ENCODE measurements around the gene LYPD6B.

Gene LYPD6B

DNA sequence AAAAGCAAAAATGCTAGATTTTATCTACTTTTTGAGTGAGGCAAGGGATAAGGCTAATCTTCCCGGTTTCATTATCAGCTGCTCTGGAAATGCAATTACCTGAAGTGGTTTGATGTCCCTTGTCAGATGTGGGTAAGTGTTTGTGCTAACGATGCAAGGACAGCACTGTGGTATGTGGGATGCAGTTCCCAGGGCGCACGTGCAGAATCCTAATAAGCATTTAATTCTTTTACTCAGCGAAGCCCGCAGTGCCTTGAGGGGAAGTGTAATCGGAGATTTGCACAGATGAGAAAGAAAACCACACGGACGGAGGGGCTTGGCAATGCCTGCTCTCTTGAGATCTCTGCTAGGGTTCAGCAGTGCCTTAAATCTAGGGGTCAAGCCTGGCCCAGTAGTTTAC, 183.4 kb downstream of the LYPD6B start:
- Mint-ChIP-seq H3K9me3 (no peaks in the 10 kb centered on the region), H3K27ac (peak overlapping the region in 1 of 3 experiments; percentile 9), H3K36me3 (ENCODE audit: low read depth) (no peaks in the 10 kb centered on the region), H3K4me3 (no peak overlapping the region), H3K4me1 (peaks cover 28% of the 10 kb centered on the region), H3K27me3 (ENCODE audit: low read depth) (peaks cover 23% of the 10 kb centered on the region)
- TF ChIP-seq, protein P1, sequence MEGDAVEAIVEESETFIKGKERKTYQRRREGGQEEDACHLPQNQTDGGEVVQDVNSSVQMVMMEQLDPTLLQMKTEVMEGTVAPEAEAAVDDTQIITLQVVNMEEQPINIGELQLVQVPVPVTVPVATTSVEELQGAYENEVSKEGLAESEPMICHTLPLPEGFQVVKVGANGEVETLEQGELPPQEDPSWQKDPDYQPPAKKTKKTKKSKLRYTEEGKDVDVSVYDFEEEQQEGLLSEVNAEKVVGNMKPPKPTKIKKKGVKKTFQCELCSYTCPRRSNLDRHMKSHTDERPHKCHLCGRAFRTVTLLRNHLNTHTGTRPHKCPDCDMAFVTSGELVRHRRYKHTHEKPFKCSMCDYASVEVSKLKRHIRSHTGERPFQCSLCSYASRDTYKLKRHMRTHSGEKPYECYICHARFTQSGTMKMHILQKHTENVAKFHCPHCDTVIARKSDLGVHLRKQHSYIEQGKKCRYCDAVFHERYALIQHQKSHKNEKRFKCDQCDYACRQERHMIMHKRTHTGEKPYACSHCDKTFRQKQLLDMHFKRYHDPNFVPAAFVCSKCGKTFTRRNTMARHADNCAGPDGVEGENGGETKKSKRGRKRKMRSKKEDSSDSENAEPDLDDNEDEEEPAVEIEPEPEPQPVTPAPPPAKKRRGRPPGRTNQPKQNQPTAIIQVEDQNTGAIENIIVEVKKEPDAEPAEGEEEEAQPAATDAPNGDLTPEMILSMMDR (IDR thresholded peaks at IDR 0.05; ENCODE audit: unreplicated experiment in 3 of 3): no peak

DNA sequence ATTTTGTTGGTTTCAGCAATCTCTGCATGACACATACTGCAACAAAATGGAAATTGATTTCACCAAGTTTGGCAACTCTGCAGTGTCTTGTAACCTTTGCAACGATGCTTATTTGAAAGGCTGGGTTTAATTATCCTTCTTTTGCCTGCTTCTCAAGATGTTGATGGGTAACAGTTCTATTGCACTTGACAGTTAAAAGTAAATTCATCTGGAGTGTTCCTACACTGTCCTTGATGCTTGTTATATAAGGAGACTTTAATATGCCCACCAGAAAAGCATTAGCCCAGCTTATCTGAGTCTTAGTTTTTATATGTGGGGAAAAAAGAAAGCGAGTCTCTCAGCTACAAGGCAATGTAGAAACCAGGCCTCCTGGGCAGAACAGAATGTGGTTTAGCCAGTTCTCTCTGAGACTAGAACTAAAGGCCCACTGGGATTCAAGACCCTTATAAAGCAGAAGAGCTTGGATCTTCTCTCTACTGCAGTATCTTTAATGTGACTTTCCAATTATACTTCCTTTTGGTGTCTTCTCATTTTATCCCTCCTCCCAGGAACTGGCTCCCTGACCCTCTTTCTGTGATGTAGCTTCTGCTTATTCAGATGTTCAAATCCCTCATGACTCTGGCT, 185.1 kb downstream of the LYPD6B start:
- no peak overlapping the region for H3K4me3 Mint-ChIP-seq
- H3K27ac Mint-ChIP-seq: no peak overlapping the region

DNA sequence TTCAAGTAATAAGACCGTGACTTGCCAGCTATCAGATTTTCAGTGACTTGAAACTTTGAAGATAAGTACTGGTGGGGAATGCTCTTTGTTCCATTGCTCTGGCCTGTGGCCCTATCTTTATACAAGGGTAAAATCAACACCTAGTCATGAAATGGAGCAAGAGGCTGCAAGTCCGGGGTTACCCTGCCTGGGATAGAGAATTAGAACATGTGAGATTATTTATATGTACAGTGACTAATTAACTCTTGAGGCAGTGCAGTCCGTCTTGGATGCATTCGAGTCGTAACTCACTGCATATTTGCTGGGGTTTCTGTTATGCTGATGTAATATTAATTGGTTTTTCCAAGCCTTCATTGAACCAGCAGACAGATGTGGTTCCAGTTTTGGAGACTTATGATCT, 186.0 kb downstream of the LYPD6B start:
- Mint-ChIP-seq H3K27ac (no peak overlapping the region), H3K4me1 (peaks cover 28% of the 10 kb centered on the region), H3K9me3 (no peaks in the 10 kb centered on the region), H3K4me3 (no peak overlapping the region), H3K27me3 (ENCODE audit: low read depth) (peaks cover 23% of the 10 kb centered on the region), H3K36me3 (ENCODE audit: low read depth) (no peaks in the 10 kb centered on the region)
- TF ChIP-seq, protein P1 (IDR thresholded peaks at IDR 0.05; ENCODE audit: unreplicated experiment in 3 of 3): no peak

More for the DNA sequence above, 185.1 kb downstream of the LYPD6B start:
- Mint-ChIP-seq H3K9me3 (no peaks in the 10 kb centered on the region), H3K27me3 (ENCODE audit: low read depth) (peaks cover 23% of the 10 kb centered on the region), H3K4me1 (peaks cover 28% of the 10 kb centered on the region), H3K36me3 (ENCODE audit: low read depth) (no peaks in the 10 kb centered on the region)
- TF ChIP-seq, protein P1 (IDR thresholded peaks at IDR 0.05; ENCODE audit: unreplicated experiment in 3 of 3): no peak

DNA sequence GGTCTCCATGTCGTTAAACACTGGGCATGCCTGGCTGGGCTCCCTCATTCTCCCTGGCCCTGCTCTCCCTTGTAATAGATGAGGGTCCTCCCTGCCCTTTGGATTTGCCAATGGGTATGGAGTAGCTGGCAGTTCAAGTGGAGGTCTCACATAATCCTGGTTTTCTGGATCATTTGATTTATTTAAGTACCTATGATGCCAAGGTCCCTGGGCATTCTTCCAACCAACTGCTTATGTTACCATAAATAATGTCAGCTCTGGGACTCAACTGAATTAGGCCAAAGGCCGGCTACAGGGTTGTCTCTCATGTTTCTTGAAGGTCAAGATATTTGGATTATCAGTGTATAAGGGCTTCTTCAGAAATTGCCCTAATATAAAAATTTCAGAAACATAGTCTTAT, 186.9 kb downstream of the LYPD6B start:
- Mint-ChIP-seq H3K27me3 (ENCODE audit: low read depth) (peaks cover 23% of the 10 kb centered on the region), H3K4me3 (no peak overlapping the region), H3K36me3 (ENCODE audit: low read depth) (no peaks in the 10 kb centered on the region), H3K4me1 (peaks cover 28% of the 10 kb centered on the region), H3K9me3 (no peaks in the 10 kb centered on the region), H3K27ac (no peak overlapping the region)
- TF ChIP-seq, protein P1 (IDR thresholded peaks at IDR 0.05; ENCODE audit: unreplicated experiment in 3 of 3): no peak

DNA sequence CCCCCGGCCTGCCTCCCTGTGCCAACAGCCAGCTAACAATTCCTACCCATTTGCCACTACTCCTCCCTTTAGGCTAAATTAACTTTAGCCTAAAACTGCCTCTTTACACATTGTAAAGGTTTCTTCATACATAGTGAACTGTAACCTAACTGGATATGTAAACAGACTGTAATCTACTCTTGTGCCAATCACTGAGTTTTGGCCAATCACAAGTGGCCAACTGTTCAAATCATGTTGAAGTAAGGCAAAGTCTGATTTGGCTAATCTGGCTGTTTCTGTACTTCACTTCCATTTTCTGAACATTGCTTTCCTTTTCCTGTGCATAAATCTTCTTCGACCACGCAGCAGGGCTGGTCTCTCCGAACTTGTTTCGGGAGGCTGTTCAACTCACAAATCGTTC, 188.3 kb downstream of the LYPD6B start:
- no peak overlapping the region for H3K4me3 Mint-ChIP-seq
- peaks cover 17% of the 10 kb centered on the region for H3K27me3 Mint-ChIP-seq (ENCODE audit: low read depth)
- TF ChIP-seq, protein P1 (IDR thresholded peaks at IDR 0.05; ENCODE audit: unreplicated experiment in 3 of 3): no peak
- no peaks in the 10 kb centered on the region for H3K9me3 Mint-ChIP-seq
- no peak overlapping the region for H3K27ac Mint-ChIP-seq
- peaks cover 26% of the 10 kb centered on the region for H3K4me1 Mint-ChIP-seq
- no peaks in the 10 kb centered on the region for H3K36me3 Mint-ChIP-seq (ENCODE audit: low read depth)

DNA sequence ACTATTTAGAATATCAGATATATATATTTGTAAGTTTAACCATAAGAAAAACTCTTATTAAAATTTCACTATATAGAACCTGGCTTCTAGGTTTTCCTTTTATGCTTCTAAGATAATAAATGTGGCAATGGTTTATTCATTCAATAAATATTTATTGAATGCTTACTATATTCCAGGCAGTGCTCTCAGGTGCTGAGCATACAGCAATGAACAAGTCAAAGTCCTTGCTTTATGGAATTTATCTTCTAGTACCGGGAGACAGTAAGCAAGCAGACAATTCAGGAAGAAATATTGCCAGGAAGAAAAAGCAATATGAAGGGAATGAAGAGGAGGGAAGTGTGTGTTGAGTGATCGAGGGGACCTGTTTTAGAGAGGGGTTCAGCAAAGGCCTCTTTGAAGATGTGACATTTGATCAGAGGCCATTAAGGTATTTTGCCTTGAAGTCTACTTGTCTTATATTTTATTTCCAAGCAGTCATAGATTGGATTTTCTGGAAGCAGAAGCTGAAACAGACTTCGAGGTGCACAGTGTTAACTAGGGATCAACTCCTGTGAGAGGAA, 197.4 kb downstream of the LYPD6B start:
- H3K4me3 Mint-ChIP-seq: peak overlapping the region in 1 of 3 experiments; percentile 37
- H3K27ac Mint-ChIP-seq: no peak overlapping the region
- H3K9me3 Mint-ChIP-seq: peaks cover 5% of the 10 kb centered on the region
- H3K27me3 Mint-ChIP-seq (ENCODE audit: low read depth): peaks cover 7% of the 10 kb centered on the region
- H3K36me3 Mint-ChIP-seq (ENCODE audit: low read depth): no peaks in the 10 kb centered on the region
- TF ChIP-seq, protein P1 (IDR thresholded peaks at IDR 0.05; ENCODE audit: unreplicated experiment in 3 of 3): no peak
- H3K4me1 Mint-ChIP-seq: no peaks in the 10 kb centered on the region
